Parathyroid adenoma (tissue), 2 donors: ENCODE measurements around the gene PIGV.

ENCODE experiments used
- H2AFZ ChIP-seq: fragments of 300-600 bp; sonication (generic); one replicate; pipeline ENCODE4 v1.7.0; 2017; ENCODE audit warnings: antibody characterized with exemption, mild to moderate bottlenecking
- H3K27ac ChIP-seq: fragments of 300-600 bp; sonication (generic); one replicate; pipeline ENCODE4 v1.7.0; 2017
- H3K27me3 ChIP-seq: fragments of 300-600 bp; sonication (generic); one replicate; pipeline ENCODE4 v1.7.0; 2017; ENCODE audit warnings: low read length; ENCODE audit not compliant: control insufficient read depth, insufficient read depth
- H3K36me3 ChIP-seq: fragments of 300-600 bp; sonication (generic); one replicate; pipeline ENCODE4 v1.7.0; 2017; ENCODE audit warnings: low read length; ENCODE audit not compliant: control insufficient read depth, insufficient read depth
- H3K4me1 ChIP-seq: fragments of 300-600 bp; sonication (generic); one replicate; pipeline ENCODE4 v1.7.0; 2017; ENCODE audit warnings: control low read depth
- H3K4me2 ChIP-seq: fragments of 300-600 bp; sonication (generic); one replicate; pipeline ENCODE4 v1.7.0; 2017; ENCODE audit warnings: low read length
- H3K4me3 ChIP-seq: fragments of 300-600 bp; sonication (generic); one replicate; pipeline ENCODE4 v1.7.0; 2017; ENCODE audit warnings: low read depth, low read length
- H3K79me2 ChIP-seq: fragments of 300-600 bp; sonication (generic); one replicate; pipeline ENCODE4 v1.7.0; 2017; ENCODE audit warnings: control low read depth
- H3K9ac ChIP-seq: fragments of 300-600 bp; sonication (generic); one replicate; pipeline ENCODE4 v1.7.0; 2017; ENCODE audit warnings: mild to moderate bottlenecking
- H3K9me3 ChIP-seq: fragments of 300-600 bp; sonication (generic); one replicate; pipeline ENCODE4 v1.7.0; 2017; ENCODE audit warnings: low read length; ENCODE audit not compliant: control insufficient read depth
- TF ChIP-seq, protein P1 (sequence below): fragments of 300-600 bp; sonication (generic); IDR thresholded peaks from one replicate; pipeline ENCODE4 v1.7.0; 2017; ENCODE audit warnings: antibody characterized with exemption, mild to moderate bottlenecking
- donor health status: primary hyperparathyroidism.

Gene PIGV

GRCh38 chr1:26754086-26754874, 33.5 kb upstream of the PIGV start:
- Histone ChIP-seq H3K27me3 (no peaks in the 10 kb centered on the region), H3K4me3 (no peak overlapping the region), H3K9ac (no peak overlapping the region), H3K9me3 (no peaks in the 10 kb centered on the region), H2AFZ (no peak overlapping the region), H3K79me2 (peaks cover 8% of the 10 kb centered on the region), H3K27ac (no peak overlapping the region), H3K4me2 (no peak overlapping the region), H3K36me3 (no peaks in the 10 kb centered on the region), H3K4me1 (peaks cover 3% of the 10 kb centered on the region)
- TF ChIP-seq, protein P1, sequence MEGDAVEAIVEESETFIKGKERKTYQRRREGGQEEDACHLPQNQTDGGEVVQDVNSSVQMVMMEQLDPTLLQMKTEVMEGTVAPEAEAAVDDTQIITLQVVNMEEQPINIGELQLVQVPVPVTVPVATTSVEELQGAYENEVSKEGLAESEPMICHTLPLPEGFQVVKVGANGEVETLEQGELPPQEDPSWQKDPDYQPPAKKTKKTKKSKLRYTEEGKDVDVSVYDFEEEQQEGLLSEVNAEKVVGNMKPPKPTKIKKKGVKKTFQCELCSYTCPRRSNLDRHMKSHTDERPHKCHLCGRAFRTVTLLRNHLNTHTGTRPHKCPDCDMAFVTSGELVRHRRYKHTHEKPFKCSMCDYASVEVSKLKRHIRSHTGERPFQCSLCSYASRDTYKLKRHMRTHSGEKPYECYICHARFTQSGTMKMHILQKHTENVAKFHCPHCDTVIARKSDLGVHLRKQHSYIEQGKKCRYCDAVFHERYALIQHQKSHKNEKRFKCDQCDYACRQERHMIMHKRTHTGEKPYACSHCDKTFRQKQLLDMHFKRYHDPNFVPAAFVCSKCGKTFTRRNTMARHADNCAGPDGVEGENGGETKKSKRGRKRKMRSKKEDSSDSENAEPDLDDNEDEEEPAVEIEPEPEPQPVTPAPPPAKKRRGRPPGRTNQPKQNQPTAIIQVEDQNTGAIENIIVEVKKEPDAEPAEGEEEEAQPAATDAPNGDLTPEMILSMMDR: no peak

- Histone ChIP-seq H2AFZ (no peak overlapping the region), H3K4me3 (no peak overlapping the region), H3K27me3 (no peaks in the 10 kb centered on the region), H3K9ac (no peak overlapping the region), H3K9me3 (no peaks in the 10 kb centered on the region), H3K27ac (no peak overlapping the region), H3K36me3 (no peaks in the 10 kb centered on the region), H3K4me1 (peaks cover 3% of the 10 kb centered on the region), H3K79me2 (peaks cover 3% of the 10 kb centered on the region), H3K4me2 (no peak overlapping the region)
- TF ChIP-seq, protein P1: no peak
Observed at GRCh38 chr1:26758358-26758757, 29.4 kb upstream of the PIGV start.

DNA sequence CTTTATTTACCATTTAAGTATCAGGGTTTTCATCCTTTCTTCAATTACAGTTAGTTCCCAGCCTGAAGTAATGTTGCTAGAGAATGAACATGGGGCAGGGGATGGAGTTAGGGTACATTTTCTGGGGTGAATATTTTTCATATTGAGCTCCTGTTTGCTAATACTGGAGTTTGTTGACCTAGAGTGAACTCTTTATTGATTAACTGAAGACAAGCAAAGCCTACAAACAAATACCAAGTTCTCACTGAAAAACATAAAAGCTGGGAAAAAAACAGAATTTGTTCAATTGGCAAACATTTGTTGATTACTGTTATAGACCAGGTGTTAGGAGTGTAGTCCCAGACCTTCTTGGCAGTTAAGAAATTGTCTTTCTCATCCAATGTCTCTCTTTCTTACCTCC, 28.2 kb upstream of the PIGV start:
- Histone ChIP-seq H3K79me2 (no peaks in the 10 kb centered on the region), H3K4me2 (no peak overlapping the region), H3K4me1 (peaks cover under 1% of the 10 kb centered on the region), H3K4me3 (no peak overlapping the region), H2AFZ (no peak overlapping the region), H3K27me3 (no peaks in the 10 kb centered on the region), H3K27ac (no peak overlapping the region), H3K9ac (no peak overlapping the region), H3K9me3 (no peaks in the 10 kb centered on the region), H3K36me3 (no peaks in the 10 kb centered on the region)
- TF ChIP-seq, protein P1: no peak

- TF ChIP-seq, protein P1: no peak
- Histone ChIP-seq H3K4me1 (no peaks in the 10 kb centered on the region), H3K36me3 (no peaks in the 10 kb centered on the region)
Observed at GRCh38 chr1:26761217-26761616, 26.5 kb upstream of the PIGV start.

GRCh38 chr1:26767714-26768113, 20.0 kb upstream of the PIGV start:
- H3K4me3 ChIP-seq: no peak overlapping the region
- H3K36me3 ChIP-seq: no peaks in the 10 kb centered on the region
- H3K4me1 ChIP-seq: peaks cover 17% of the 10 kb centered on the region
- no peaks in the 10 kb centered on the region for H3K27me3 ChIP-seq
- TF ChIP-seq, protein P1: no peak
- H2AFZ ChIP-seq: no peak overlapping the region
- no peak overlapping the region for H3K9ac ChIP-seq
- H3K79me2 ChIP-seq: no peaks in the 10 kb centered on the region
- no peak overlapping the region for H3K4me2 ChIP-seq
- no peaks in the 10 kb centered on the region for H3K9me3 ChIP-seq
- H3K27ac ChIP-seq: no peak overlapping the region

More at GRCh38 chr1:26761217-26761616, 26.5 kb upstream of the PIGV start:
- H3K27ac ChIP-seq: no peak overlapping the region
- H3K4me2 ChIP-seq: no peak overlapping the region
- H3K9ac ChIP-seq: no peak overlapping the region
- no peaks in the 10 kb centered on the region for H3K27me3 ChIP-seq
- no peaks in the 10 kb centered on the region for H3K79me2 ChIP-seq
- H3K4me3 ChIP-seq: no peak overlapping the region
- no peak overlapping the region for H2AFZ ChIP-seq
- no peaks in the 10 kb centered on the region for H3K9me3 ChIP-seq
